BLaER1 (cell line): ENCODE measurements around the gene TMEM9.

Experiments
- H3K27ac ChIP-seq: shearing (Covaris generic); formaldehyde crosslinking; 2 replicates; pipeline ENCODE4 v1.8.1; 2022
- H3K27me3 ChIP-seq: shearing (Covaris generic); formaldehyde crosslinking; 2 replicates; pipeline ENCODE4 v1.8.1; 2022
- H3K36me3 ChIP-seq: shearing (Covaris generic); formaldehyde crosslinking; 2 replicates; pipeline ENCODE4 v1.8.1; 2022
- H3K4me1 ChIP-seq: shearing (Covaris generic); formaldehyde crosslinking; 2 replicates; pipeline ENCODE4 v1.8.1; 2022
- H3K4me2 ChIP-seq: shearing (Covaris generic); formaldehyde crosslinking; 2 replicates; pipeline ENCODE4 v1.8.1; 2022
- H3K4me3 ChIP-seq: shearing (Covaris generic); formaldehyde crosslinking; 2 replicates; pipeline ENCODE4 v1.8.1; 2022
- H3K9ac ChIP-seq: shearing (Covaris generic); formaldehyde crosslinking; 2 replicates; pipeline ENCODE4 v1.8.1; 2022
- H3K9me3 ChIP-seq: shearing (Covaris generic); formaldehyde crosslinking; 2 replicates; pipeline ENCODE4 v1.8.1; 2022
- H4K20me1 ChIP-seq: shearing (Covaris generic); formaldehyde crosslinking; 2 replicates; pipeline ENCODE4 v1.8.1; 2022
- Cebpa-rat ChIP-seq: shearing (Covaris generic); IDR thresholded peaks from 2 replicates; pipeline ENCODE4 v1.8.1; 2022

The TMEM9 gene

GRCh38 chr1:201136355-201137023 is 17.8 kb downstream of the TMEM9 start:
- peak overlapping the region; percentile 72 for H3K4me2 ChIP-seq
- peak overlapping the region; percentile 25; the same call in 1 of the 2 replicates for H3K4me3 ChIP-seq
- no peak for TF ChIP-seq Cebpa-rat
- peaks cover 23% of the 10 kb centered on the region for H3K36me3 ChIP-seq
- H3K27ac ChIP-seq: peak overlapping the region; percentile 87
- H3K9me3 ChIP-seq: no peaks in the 10 kb centered on the region
- H4K20me1 ChIP-seq: no peaks in the 10 kb centered on the region
- peaks cover 98% of the 10 kb centered on the region for H3K4me1 ChIP-seq
- no peaks in the 10 kb centered on the region for H3K27me3 ChIP-seq
- H3K9ac ChIP-seq: peak overlapping the region; percentile 54

GRCh38 chr1:201134405-201134804 is 19.9 kb downstream of the TMEM9 start:
- Histone ChIP-seq H3K4me1 (peaks cover 92% of the 10 kb centered on the region), H3K27ac (peak overlapping the region; percentile 87; the same call in 1 of the 2 replicates), H3K4me2 (peak overlapping the region; percentile 72), H3K9ac (no peak overlapping the region), H4K20me1 (no peaks in the 10 kb centered on the region), H3K4me3 (no peak overlapping the region), H3K9me3 (no peaks in the 10 kb centered on the region), H3K36me3 (peaks cover 23% of the 10 kb centered on the region), H3K27me3 (no peaks in the 10 kb centered on the region)
- no peak for TF ChIP-seq Cebpa-rat

- Histone ChIP-seq H3K9ac (no peak overlapping the region), H3K27me3 (no peaks in the 10 kb centered on the region), H3K4me1 (peaks cover 91% of the 10 kb centered on the region), H3K4me3 (no peak overlapping the region), H4K20me1 (no peaks in the 10 kb centered on the region), H3K36me3 (peaks cover 23% of the 10 kb centered on the region), H3K27ac (peak overlapping the region; percentile 42), H3K9me3 (no peaks in the 10 kb centered on the region), H3K4me2 (peak overlapping the region; percentile 72)
- TF ChIP-seq Cebpa-rat: no peak
These were observed 22.9 kb downstream of the TMEM9 start for GRCh38 chr1:201131398-201131797.

- H3K4me3 ChIP-seq: 0 out of 2 replicates have a peak overlapping the region, but pooled peaks have one; percentile 16
- peak overlapping the region; percentile 94 for H3K27ac ChIP-seq
- no peaks in the 10 kb centered on the region for H4K20me1 ChIP-seq
- H3K27me3 ChIP-seq: no peaks in the 10 kb centered on the region
- peaks cover 91% of the 10 kb centered on the region for H3K4me1 ChIP-seq
- peaks cover 7% of the 10 kb centered on the region for H3K36me3 ChIP-seq
- H3K9me3 ChIP-seq: no peaks in the 10 kb centered on the region
- H3K4me2 ChIP-seq: peak overlapping the region; percentile 93
- H3K9ac ChIP-seq: peak overlapping the region; percentile 67
- no peak for TF ChIP-seq Cebpa-rat
These were observed 25.3 kb downstream of the TMEM9 start for GRCh38 chr1:201128962-201129361.

GRCh38 chr1:201128476-201128875 is 25.8 kb downstream of the TMEM9 start:
- Histone ChIP-seq H3K27me3 (no peaks in the 10 kb centered on the region), H3K9me3 (no peaks in the 10 kb centered on the region), H3K9ac (peak overlapping the region; percentile 80), H3K27ac (peak overlapping the region; percentile 94), H4K20me1 (no peaks in the 10 kb centered on the region), H3K36me3 (0 out of 2 replicates have a peak, but pooled peaks cover 4% of the 10 kb centered on the region), H3K4me3 (peak overlapping the region; percentile 39; the same call in 1 of the 2 replicates), H3K4me1 (peaks cover 93% of the 10 kb centered on the region), H3K4me2 (peak overlapping the region; percentile 93)
- no peak for TF ChIP-seq Cebpa-rat

- TF ChIP-seq Cebpa-rat: no peak
- Histone ChIP-seq H3K9ac (peak overlapping the region; percentile 80), H3K4me2 (peak overlapping the region; percentile 93)
These were observed 26.4 kb downstream of the TMEM9 start for GRCh38 chr1:201127755-201128455.

GRCh38 chr1:201126832-201127754 is 27.2 kb downstream of the TMEM9 start, which contains the start of gene ASCL5:
ASCL5 (minus strand) TSS chr1:201127184; CDS start chr1:201115372, 11,812 bp downstream.
- TF ChIP-seq Cebpa-rat: no peak
- no peaks in the 10 kb centered on the region for H4K20me1 ChIP-seq
- peak within 1 kb of the TSS; percentile 94 for H3K27ac ChIP-seq
- peak within 1 kb of the TSS; percentile 93 for H3K4me2 ChIP-seq
- H3K27me3 ChIP-seq: no peaks in the 10 kb centered on the region
- peak within 1 kb of the TSS; percentile 34; the same call in 1 of the 2 replicates for H3K4me3 ChIP-seq
- H3K9ac ChIP-seq: peak within 1 kb of the TSS; percentile 80
- peaks cover 83% of the 10 kb centered on the region for H3K4me1 ChIP-seq
- no peaks in the 10 kb centered on the region for H3K9me3 ChIP-seq
- H3K36me3 ChIP-seq: no peaks in the 10 kb centered on the region

More at GRCh38 chr1:201127755-201128455, 26.4 kb downstream of the TMEM9 start:
- H3K27ac ChIP-seq: peak overlapping the region; percentile 94
- H3K9me3 ChIP-seq: no peaks in the 10 kb centered on the region
- no peaks in the 10 kb centered on the region for H3K27me3 ChIP-seq
- H3K4me3 ChIP-seq: peak overlapping the region; percentile 39
- H3K36me3 ChIP-seq: no peaks in the 10 kb centered on the region
- peaks cover 87% of the 10 kb centered on the region for H3K4me1 ChIP-seq
- H4K20me1 ChIP-seq: no peaks in the 10 kb centered on the region

- Histone ChIP-seq H3K4me1 (peaks cover 83% of the 10 kb centered on the region), H3K9me3 (no peaks in the 10 kb centered on the region), H3K4me3 (no peak overlapping the region), H4K20me1 (no peaks in the 10 kb centered on the region), H3K4me2 (peak overlapping the region; percentile 93), H3K27ac (peak overlapping the region; percentile 94), H3K9ac (no peak overlapping the region), H3K27me3 (no peaks in the 10 kb centered on the region), H3K36me3 (no peaks in the 10 kb centered on the region)
- TF ChIP-seq Cebpa-rat: no peak
These were observed 27.8 kb downstream of the TMEM9 start for GRCh38 chr1:201126463-201126831.

- H3K4me3 ChIP-seq: no peak overlapping the region
- H3K4me2 ChIP-seq: peak overlapping the region; percentile 93
- no peaks in the 10 kb centered on the region for H4K20me1 ChIP-seq
- peaks cover 86% of the 10 kb centered on the region for H3K4me1 ChIP-seq
- no peak for TF ChIP-seq Cebpa-rat
- H3K9me3 ChIP-seq: no peaks in the 10 kb centered on the region
- no peaks in the 10 kb centered on the region for H3K27me3 ChIP-seq
- no peaks in the 10 kb centered on the region for H3K36me3 ChIP-seq
- no peak overlapping the region for H3K9ac ChIP-seq
- H3K27ac ChIP-seq: no peak overlapping the region
These were observed 28.5 kb downstream of the TMEM9 start for GRCh38 chr1:201125800-201126199.
